ENCODE data around the gene CDK6.
A peak's percentile ranks its signal among the peaks of the same experiment; 100 is the strongest.

CDK6 gene

GRCh38 chr7:92794391-92794790 lies 42.0 kb downstream of the CDK6 start:
- Histone ChIP-seq H3K27me3 (ENCODE audit: insufficient read depth, low read length) (no peaks in the 10 kb centered on the region), H3K36me3 (ENCODE audit: insufficient read depth, low read length) (0 out of 2 replicates have a peak, but pooled peaks cover 6% of the 10 kb centered on the region), H3K27ac (ENCODE audit: low read depth, low read length) (peak overlapping the region; percentile 20), H2AFZ (ENCODE audit: low read length, unreplicated experiment) (no peak overlapping the region), H3K79me2 (ENCODE audit: control insufficient read depth, insufficient read depth, low read length, unreplicated experiment) (peaks cover 91% of the 10 kb centered on the region), H3K4me3 (ENCODE audit: low read depth, low read length) (no peak overlapping the region), H3K4me1 (ENCODE audit: control insufficient read depth, insufficient read depth, low read length, unreplicated experiment) (peaks cover 91% of the 10 kb centered on the region)

GRCh38 chr7:92793656-92794205 lies 42.6 kb downstream of the CDK6 start:
- Histone ChIP-seq H3K79me2 (ENCODE audit: control insufficient read depth, insufficient read depth, low read length, unreplicated experiment) (peaks cover 91% of the 10 kb centered on the region), H2AFZ (ENCODE audit: low read length, unreplicated experiment) (no peak overlapping the region), H3K36me3 (ENCODE audit: insufficient read depth, low read length) (0 out of 2 replicates have a peak, but pooled peaks cover 12% of the 10 kb centered on the region), H3K4me1 (ENCODE audit: control insufficient read depth, insufficient read depth, low read length, unreplicated experiment) (peaks cover 84% of the 10 kb centered on the region), H3K27ac (ENCODE audit: low read depth, low read length) (peak overlapping the region; percentile 20; the same call in 1 of the 2 replicates), H3K27me3 (ENCODE audit: insufficient read depth, low read length) (no peaks in the 10 kb centered on the region), H3K4me3 (ENCODE audit: low read depth, low read length) (0 out of 2 replicates have a peak overlapping the region, but pooled peaks have one; percentile 5)

DNA sequence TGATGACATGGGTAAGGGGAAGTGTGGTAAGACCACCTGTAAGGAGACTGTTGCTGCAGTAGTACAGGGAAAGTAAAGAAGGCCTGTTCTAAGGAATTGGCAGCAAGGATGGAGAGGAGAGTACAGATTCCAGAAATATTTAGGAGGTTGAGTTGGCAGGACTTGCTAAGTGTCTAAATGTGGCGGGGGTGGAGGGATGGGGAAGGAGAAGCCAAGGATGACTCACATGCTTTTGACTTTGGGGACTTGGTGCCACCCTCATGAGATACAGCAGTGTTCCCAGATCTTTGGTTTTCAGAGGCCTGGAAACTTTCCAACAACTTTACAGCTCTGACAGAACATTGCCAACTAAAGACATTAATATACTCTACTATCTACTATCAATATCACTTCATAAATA lies 45.4 kb downstream of the CDK6 start:
- peaks cover 63% of the 10 kb centered on the region for H3K4me1 ChIP-seq (ENCODE audit: control insufficient read depth, insufficient read depth, low read length, unreplicated experiment)
- no peak overlapping the region for H2AFZ ChIP-seq (ENCODE audit: low read length, unreplicated experiment)
- H3K79me2 ChIP-seq (ENCODE audit: control insufficient read depth, insufficient read depth, low read length, unreplicated experiment), result peaks cover 80% of the 10 kb centered on the region
- no peaks in the 10 kb centered on the region for H3K27me3 ChIP-seq (ENCODE audit: insufficient read depth, low read length)
- peak overlapping the region; percentile 15; the same call in 1 of the 2 replicates for H3K4me3 ChIP-seq (ENCODE audit: low read depth, low read length)
- peaks cover 19% of the 10 kb centered on the region for H3K36me3 ChIP-seq (ENCODE audit: insufficient read depth, low read length)
- H3K27ac ChIP-seq (ENCODE audit: low read depth, low read length), result peak overlapping the region; percentile 66

GRCh38 chr7:92788559-92789183 lies 47.7 kb downstream of the CDK6 start:
- peaks cover 82% of the 10 kb centered on the region for H3K79me2 ChIP-seq (ENCODE audit: control insufficient read depth, insufficient read depth, low read length, unreplicated experiment)
- H2AFZ ChIP-seq (ENCODE audit: low read length, unreplicated experiment), result no peak overlapping the region
- peaks cover 23% of the 10 kb centered on the region for H3K36me3 ChIP-seq (ENCODE audit: insufficient read depth, low read length)
- H3K4me1 ChIP-seq (ENCODE audit: control insufficient read depth, insufficient read depth, low read length, unreplicated experiment), result peaks cover 55% of the 10 kb centered on the region
- no peak overlapping the region for H3K27ac ChIP-seq (ENCODE audit: low read depth, low read length)
- no peak overlapping the region for H3K4me3 ChIP-seq (ENCODE audit: low read depth, low read length)
- H3K27me3 ChIP-seq (ENCODE audit: insufficient read depth, low read length), result no peaks in the 10 kb centered on the region

DNA sequence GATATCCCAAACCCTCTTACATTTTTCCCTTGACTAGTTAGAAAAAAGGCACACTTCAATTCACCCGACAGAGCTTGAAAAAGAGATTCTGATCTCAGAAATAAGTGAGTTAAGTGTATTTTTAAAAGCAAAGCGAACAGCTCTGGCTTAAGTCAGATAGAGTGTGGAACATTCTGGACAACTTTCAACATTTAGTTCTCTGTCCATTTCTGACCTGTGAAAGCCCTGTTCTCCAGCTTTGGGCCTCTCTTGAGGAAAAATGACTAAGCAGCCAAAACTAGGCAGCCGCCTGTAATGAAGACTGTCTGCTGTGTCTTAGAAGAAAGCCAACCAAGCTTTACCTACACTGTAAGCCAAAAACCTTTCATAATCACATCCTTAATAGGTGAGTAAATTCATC lies 50.5 kb downstream of the CDK6 start:
- Histone ChIP-seq H3K36me3 (ENCODE audit: insufficient read depth, low read length) (peaks cover 23% of the 10 kb centered on the region), H3K27ac (ENCODE audit: low read depth, low read length) (peak overlapping the region; percentile 71), H3K79me2 (ENCODE audit: control insufficient read depth, insufficient read depth, low read length, unreplicated experiment) (peaks cover 86% of the 10 kb centered on the region), H3K27me3 (ENCODE audit: insufficient read depth, low read length) (no peaks in the 10 kb centered on the region), H3K4me1 (ENCODE audit: control insufficient read depth, insufficient read depth, low read length, unreplicated experiment) (peaks cover 58% of the 10 kb centered on the region), H2AFZ (ENCODE audit: low read length, unreplicated experiment) (peak overlapping the region; percentile 20), H3K4me3 (ENCODE audit: low read depth, low read length) (peak overlapping the region; percentile 35)

DNA sequence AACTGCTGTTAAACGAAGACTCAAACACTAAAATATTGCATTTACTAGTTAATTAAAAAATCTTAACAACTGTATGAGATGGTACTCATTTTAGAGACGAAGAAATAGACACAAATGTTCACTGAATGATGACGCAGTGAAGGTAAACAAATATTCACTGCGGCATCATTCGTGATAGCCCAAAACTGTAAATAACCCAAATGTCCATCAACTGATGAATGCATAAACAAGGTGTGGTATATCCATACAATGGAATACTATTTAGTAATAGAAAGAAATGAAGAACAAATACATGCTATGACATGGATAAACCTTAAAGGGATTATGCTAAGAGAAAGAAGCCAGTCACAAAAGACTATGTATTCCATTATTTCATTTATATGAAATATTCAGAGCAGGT lies 51.4 kb downstream of the CDK6 start:
- H3K4me1 ChIP-seq (ENCODE audit: control insufficient read depth, insufficient read depth, low read length, unreplicated experiment), result peaks cover 49% of the 10 kb centered on the region
- no peaks in the 10 kb centered on the region for H3K27me3 ChIP-seq (ENCODE audit: insufficient read depth, low read length)
- peaks cover 84% of the 10 kb centered on the region for H3K79me2 ChIP-seq (ENCODE audit: control insufficient read depth, insufficient read depth, low read length, unreplicated experiment)
- no peak overlapping the region for H3K27ac ChIP-seq (ENCODE audit: low read depth, low read length)
- no peak overlapping the region for H3K4me3 ChIP-seq (ENCODE audit: low read depth, low read length)
- H3K36me3 ChIP-seq (ENCODE audit: insufficient read depth, low read length), result peaks cover 22% of the 10 kb centered on the region
- no peak overlapping the region for H2AFZ ChIP-seq (ENCODE audit: low read length, unreplicated experiment)

DNA sequence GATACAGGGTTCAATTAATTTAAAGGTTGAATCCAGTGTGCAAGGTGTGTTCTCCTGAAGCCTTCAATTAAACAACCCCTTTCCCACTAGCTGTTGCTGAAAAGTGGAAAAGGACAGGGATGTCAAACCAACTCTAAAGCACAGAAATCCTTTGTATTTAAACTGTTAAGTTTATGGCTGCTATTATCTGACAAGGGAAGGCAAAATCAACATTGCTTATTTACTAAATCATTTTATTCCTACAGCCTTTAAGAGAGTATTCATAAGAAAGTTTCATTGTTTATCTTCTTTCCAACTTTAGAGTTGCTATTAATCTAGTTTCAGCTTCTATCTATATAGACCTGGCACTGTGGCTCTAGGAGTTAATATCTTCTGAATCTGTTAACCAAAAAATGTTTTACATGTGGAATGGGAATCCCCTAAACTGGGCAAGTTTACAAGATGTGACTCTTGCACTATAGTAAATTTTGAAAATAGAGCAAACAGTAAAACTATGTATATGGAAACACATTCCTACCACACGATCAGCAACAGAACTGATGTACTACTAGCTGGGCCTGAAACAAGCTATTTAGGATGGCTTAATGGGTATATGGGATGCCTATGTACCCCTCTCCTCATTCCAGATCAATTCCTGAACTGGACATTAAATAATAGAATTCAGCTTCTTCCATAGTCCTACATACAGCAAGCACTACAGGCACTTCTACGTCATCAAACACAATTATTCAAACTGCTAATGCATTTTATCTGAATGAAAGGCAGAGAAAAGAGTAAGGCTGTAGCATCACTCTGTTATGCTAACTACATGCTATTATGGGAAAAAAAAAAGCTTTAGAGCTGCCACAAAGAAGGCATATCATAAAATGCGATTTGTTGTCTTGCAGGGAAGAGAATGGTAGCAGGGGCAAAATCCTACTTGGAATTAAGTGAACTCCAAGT lies 52.8 kb downstream of the CDK6 start:
- H3K27me3 ChIP-seq (ENCODE audit: insufficient read depth, low read length), result no peaks in the 10 kb centered on the region
- no peak overlapping the region for H2AFZ ChIP-seq (ENCODE audit: low read length, unreplicated experiment)
- H3K27ac ChIP-seq (ENCODE audit: low read depth, low read length), result no peak overlapping the region
- peaks cover 76% of the 10 kb centered on the region for H3K79me2 ChIP-seq (ENCODE audit: control insufficient read depth, insufficient read depth, low read length, unreplicated experiment)
- peaks cover 55% of the 10 kb centered on the region for H3K4me1 ChIP-seq (ENCODE audit: control insufficient read depth, insufficient read depth, low read length, unreplicated experiment)
- no peak overlapping the region for H3K4me3 ChIP-seq (ENCODE audit: low read depth, low read length)
- peaks cover 10% of the 10 kb centered on the region for H3K36me3 ChIP-seq (ENCODE audit: insufficient read depth, low read length)

DNA sequence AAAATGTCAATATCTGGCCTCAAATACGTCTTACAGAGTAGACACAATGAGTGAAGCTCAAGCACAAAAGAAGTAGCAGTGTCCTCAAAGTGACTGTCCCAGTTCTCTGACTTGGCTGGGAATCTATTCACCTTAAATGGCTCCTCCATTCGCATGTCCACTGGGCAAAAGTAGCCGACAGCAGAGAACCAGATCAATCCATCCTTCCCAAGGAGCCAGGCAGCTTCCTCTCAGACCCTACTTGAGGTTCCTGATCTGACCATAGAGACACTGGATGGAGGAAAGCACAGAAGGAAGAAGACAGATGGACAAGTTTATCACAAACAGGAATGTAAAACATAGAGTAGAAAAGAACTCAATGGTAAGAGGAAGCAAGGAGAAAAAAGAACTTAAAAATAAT lies 53.5 kb downstream of the CDK6 start:
- Histone ChIP-seq H3K36me3 (ENCODE audit: insufficient read depth, low read length) (peaks cover 4% of the 10 kb centered on the region), H2AFZ (ENCODE audit: low read length, unreplicated experiment) (no peak overlapping the region), H3K4me1 (ENCODE audit: control insufficient read depth, insufficient read depth, low read length, unreplicated experiment) (peaks cover 57% of the 10 kb centered on the region), H3K4me3 (ENCODE audit: low read depth, low read length) (no peak overlapping the region), H3K79me2 (ENCODE audit: control insufficient read depth, insufficient read depth, low read length, unreplicated experiment) (peaks cover 73% of the 10 kb centered on the region), H3K27me3 (ENCODE audit: insufficient read depth, low read length) (no peaks in the 10 kb centered on the region), H3K27ac (ENCODE audit: low read depth, low read length) (no peak overlapping the region)

GRCh38 chr7:92782236-92782635 lies 54.1 kb downstream of the CDK6 start:
- Histone ChIP-seq H3K79me2 (ENCODE audit: control insufficient read depth, insufficient read depth, low read length, unreplicated experiment) (peaks cover 76% of the 10 kb centered on the region), H3K27ac (ENCODE audit: low read depth, low read length) (no peak overlapping the region), H3K4me1 (ENCODE audit: control insufficient read depth, insufficient read depth, low read length, unreplicated experiment) (peaks cover 57% of the 10 kb centered on the region), H2AFZ (ENCODE audit: low read length, unreplicated experiment) (no peak overlapping the region), H3K36me3 (ENCODE audit: insufficient read depth, low read length) (peaks cover 4% of the 10 kb centered on the region), H3K4me3 (ENCODE audit: low read depth, low read length) (no peak overlapping the region), H3K27me3 (ENCODE audit: insufficient read depth, low read length) (no peaks in the 10 kb centered on the region)

DNA sequence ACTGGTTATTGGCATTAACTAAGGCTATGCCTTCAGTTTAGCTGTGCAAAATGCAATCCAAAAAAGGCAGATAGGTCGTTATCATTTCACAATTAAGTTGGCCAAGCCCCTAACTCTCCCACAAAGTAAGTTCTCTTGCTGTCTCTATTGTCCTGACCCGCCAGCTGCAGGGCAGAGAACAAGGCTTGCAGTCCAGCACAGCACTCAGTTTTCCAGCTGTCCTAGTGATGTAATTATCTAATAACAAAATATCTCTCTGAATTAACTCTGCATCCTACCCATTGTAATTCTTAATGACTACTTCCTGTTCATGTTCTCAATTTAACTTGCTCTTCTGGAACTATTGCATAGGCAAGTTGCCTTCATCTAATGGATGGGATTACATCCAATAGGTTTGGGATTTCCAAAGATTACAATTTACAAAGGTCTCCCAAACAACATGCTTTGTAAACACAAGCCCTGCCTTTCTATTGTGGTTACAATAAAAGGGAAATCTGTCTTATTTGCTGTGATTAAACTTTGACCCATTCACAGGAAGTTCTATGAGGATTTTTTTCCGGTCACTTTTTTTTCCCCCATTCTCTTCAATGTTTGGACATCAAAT lies 55.2 kb downstream of the CDK6 start:
- no peak overlapping the region for H3K4me3 ChIP-seq (ENCODE audit: low read depth, low read length)
- no peak overlapping the region for H2AFZ ChIP-seq (ENCODE audit: low read length, unreplicated experiment)
- H3K27me3 ChIP-seq (ENCODE audit: insufficient read depth, low read length), result no peaks in the 10 kb centered on the region
- H3K79me2 ChIP-seq (ENCODE audit: control insufficient read depth, insufficient read depth, low read length, unreplicated experiment), result peaks cover 72% of the 10 kb centered on the region
- H3K4me1 ChIP-seq (ENCODE audit: control insufficient read depth, insufficient read depth, low read length, unreplicated experiment), result peaks cover 54% of the 10 kb centered on the region
- peaks cover 4% of the 10 kb centered on the region for H3K36me3 ChIP-seq (ENCODE audit: insufficient read depth, low read length)
- H3K27ac ChIP-seq (ENCODE audit: low read depth, low read length), result peak overlapping the region; percentile 16; the same call in 1 of the 2 replicates
